ENCODE data around the gene FOXP1.

DNA sequence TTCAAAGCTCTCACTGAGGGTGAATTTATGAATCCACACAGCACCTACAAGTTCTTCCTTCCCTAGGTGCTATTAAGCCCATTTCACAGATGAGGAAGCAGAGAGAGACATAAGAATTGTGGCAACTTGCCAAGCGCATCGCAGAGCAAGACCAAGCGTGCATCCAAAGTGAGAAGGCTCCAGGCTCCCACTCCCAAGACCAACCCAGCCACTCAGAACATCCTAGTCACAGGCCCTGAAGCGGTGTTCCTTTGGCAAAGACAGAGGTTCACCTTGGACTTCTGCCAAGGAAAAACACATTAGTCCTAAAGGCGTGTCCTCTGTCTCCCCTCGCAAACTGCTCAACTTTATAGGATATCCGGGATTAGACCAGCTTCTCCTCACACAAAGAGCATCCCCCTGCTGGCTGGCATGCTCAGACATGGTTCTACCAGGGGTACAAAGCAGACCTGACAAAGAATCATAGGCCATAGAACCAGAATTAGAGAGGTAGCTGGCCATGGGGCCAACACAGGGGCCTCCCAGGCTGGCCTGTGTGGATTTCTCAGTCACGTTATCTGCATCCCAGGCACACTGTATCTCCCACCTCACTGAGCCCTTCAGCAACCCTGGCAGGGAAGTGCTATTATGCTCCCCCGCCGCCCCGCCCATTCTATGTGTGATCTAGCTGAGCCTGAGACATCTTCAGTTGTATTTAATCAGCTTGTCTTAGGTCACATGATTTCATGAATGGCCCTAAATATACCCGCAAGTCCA lies 160.2 kb downstream of the FOXP1 start:
- TF ChIP-seq, protein P1, sequence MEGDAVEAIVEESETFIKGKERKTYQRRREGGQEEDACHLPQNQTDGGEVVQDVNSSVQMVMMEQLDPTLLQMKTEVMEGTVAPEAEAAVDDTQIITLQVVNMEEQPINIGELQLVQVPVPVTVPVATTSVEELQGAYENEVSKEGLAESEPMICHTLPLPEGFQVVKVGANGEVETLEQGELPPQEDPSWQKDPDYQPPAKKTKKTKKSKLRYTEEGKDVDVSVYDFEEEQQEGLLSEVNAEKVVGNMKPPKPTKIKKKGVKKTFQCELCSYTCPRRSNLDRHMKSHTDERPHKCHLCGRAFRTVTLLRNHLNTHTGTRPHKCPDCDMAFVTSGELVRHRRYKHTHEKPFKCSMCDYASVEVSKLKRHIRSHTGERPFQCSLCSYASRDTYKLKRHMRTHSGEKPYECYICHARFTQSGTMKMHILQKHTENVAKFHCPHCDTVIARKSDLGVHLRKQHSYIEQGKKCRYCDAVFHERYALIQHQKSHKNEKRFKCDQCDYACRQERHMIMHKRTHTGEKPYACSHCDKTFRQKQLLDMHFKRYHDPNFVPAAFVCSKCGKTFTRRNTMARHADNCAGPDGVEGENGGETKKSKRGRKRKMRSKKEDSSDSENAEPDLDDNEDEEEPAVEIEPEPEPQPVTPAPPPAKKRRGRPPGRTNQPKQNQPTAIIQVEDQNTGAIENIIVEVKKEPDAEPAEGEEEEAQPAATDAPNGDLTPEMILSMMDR (IDR thresholded peaks at IDR 0.05 in 4 of 5, conservative IDR thresholded peaks at IDR 0.05 in 1 of 5) = no peak
- no peak for TF ChIP-seq POLR2A (IDR thresholded peaks at IDR 0.05)
